ENCODE data around the gene MFN2.

DNA sequence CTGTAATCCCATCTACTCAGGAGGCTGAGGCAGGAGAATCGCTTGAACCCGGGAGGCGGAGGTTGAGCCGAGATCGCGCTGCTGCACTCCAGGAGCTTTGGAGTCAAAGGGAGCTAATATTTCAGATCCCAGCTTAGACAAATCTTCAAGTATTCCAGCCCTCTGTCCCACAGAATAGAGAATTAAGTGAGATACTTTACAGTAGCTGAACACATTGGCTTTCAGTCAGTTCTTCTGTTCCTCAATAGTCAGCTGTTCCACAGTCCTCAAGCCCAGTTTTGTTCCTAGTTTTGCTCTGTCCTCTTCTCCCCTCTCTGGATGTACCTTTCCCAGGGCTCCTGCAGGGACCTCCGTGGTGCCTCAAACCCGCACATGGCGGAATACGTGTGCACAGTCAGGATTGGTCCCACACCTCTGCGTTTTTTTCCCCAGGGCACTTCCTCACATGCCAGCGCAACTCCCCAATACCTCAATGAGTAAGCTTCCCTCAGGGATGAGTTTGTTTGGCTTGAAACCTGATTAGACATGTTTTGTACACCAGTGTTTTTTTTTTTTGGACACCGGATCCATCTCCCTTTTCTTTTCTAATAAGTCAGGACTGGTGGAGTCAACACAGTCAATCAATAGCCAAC, 1.2 kb downstream of the MFN2 start:
- TF ChIP-seq, protein P1, sequence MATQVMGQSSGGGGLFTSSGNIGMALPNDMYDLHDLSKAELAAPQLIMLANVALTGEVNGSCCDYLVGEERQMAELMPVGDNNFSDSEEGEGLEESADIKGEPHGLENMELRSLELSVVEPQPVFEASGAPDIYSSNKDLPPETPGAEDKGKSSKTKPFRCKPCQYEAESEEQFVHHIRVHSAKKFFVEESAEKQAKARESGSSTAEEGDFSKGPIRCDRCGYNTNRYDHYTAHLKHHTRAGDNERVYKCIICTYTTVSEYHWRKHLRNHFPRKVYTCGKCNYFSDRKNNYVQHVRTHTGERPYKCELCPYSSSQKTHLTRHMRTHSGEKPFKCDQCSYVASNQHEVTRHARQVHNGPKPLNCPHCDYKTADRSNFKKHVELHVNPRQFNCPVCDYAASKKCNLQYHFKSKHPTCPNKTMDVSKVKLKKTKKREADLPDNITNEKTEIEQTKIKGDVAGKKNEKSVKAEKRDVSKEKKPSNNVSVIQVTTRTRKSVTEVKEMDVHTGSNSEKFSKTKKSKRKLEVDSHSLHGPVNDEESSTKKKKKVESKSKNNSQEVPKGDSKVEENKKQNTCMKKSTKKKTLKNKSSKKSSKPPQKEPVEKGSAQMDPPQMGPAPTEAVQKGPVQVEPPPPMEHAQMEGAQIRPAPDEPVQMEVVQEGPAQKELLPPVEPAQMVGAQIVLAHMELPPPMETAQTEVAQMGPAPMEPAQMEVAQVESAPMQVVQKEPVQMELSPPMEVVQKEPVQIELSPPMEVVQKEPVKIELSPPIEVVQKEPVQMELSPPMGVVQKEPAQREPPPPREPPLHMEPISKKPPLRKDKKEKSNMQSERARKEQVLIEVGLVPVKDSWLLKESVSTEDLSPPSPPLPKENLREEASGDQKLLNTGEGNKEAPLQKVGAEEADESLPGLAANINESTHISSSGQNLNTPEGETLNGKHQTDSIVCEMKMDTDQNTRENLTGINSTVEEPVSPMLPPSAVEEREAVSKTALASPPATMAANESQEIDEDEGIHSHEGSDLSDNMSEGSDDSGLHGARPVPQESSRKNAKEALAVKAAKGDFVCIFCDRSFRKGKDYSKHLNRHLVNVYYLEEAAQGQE (IDR thresholded peaks at IDR 0.05; ENCODE audit: insufficient read depth in 1 of 2, low read depth in 2 of 2, low read length in 1 of 2): no peak
- TF ChIP-seq, protein P2, sequence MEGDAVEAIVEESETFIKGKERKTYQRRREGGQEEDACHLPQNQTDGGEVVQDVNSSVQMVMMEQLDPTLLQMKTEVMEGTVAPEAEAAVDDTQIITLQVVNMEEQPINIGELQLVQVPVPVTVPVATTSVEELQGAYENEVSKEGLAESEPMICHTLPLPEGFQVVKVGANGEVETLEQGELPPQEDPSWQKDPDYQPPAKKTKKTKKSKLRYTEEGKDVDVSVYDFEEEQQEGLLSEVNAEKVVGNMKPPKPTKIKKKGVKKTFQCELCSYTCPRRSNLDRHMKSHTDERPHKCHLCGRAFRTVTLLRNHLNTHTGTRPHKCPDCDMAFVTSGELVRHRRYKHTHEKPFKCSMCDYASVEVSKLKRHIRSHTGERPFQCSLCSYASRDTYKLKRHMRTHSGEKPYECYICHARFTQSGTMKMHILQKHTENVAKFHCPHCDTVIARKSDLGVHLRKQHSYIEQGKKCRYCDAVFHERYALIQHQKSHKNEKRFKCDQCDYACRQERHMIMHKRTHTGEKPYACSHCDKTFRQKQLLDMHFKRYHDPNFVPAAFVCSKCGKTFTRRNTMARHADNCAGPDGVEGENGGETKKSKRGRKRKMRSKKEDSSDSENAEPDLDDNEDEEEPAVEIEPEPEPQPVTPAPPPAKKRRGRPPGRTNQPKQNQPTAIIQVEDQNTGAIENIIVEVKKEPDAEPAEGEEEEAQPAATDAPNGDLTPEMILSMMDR (IDR thresholded peaks at IDR 0.05): no peak
- TF ChIP-seq POLR2AphosphoS5 (IDR thresholded peaks at IDR 0.05; ENCODE audit: low read depth, low read length) (no peak), TCF7L2 (IDR thresholded peaks at IDR 0.05; ENCODE audit: low read depth, low read length) (no peak)
